Stimulated activated effector memory CD8-positive, alpha-beta T cell treated with anti-CD3 and anti-CD28 coated beads, Interleukin-12 subunit alpha, Interleukin-12 subunit beta, amount 100 ng/mL, for 72 hours (primary cell): ENCODE results near the gene RFLNA.

Experiments
- ATAC-seq: fragments of 150-1000 bp; cut with Tn5 transposase; 2 replicates; pipeline ENCODE4 v1.10.0; 2021
- DNase-seq, 2 donors: peaks; one replicate each; pipeline ENCODE4 v3.0.0; 2021 to 2022; ENCODE audit warnings: low spot score in 2 of 2
- H3K27ac Mint-ChIP-seq: one replicate; pipeline ENCODE4 v1.8.0; 2022; ENCODE audit warnings: mild to moderate bottlenecking, mixed read lengths
- H3K36me3 Mint-ChIP-seq: one replicate; pipeline ENCODE4 v1.8.0; 2022; ENCODE audit warnings: mild to moderate bottlenecking, mixed read lengths
- H3K4me1 Mint-ChIP-seq: one replicate; pipeline ENCODE4 v1.8.0; 2022; ENCODE audit warnings: mixed read lengths
- H3K4me3 Mint-ChIP-seq: one replicate; pipeline ENCODE4 v1.8.0; 2022; ENCODE audit warnings: mild to moderate bottlenecking, mixed read lengths
- H3K9me3 Mint-ChIP-seq: one replicate; pipeline ENCODE4 v1.8.0; 2022; ENCODE audit warnings: mixed read lengths

RFLNA gene

DNA sequence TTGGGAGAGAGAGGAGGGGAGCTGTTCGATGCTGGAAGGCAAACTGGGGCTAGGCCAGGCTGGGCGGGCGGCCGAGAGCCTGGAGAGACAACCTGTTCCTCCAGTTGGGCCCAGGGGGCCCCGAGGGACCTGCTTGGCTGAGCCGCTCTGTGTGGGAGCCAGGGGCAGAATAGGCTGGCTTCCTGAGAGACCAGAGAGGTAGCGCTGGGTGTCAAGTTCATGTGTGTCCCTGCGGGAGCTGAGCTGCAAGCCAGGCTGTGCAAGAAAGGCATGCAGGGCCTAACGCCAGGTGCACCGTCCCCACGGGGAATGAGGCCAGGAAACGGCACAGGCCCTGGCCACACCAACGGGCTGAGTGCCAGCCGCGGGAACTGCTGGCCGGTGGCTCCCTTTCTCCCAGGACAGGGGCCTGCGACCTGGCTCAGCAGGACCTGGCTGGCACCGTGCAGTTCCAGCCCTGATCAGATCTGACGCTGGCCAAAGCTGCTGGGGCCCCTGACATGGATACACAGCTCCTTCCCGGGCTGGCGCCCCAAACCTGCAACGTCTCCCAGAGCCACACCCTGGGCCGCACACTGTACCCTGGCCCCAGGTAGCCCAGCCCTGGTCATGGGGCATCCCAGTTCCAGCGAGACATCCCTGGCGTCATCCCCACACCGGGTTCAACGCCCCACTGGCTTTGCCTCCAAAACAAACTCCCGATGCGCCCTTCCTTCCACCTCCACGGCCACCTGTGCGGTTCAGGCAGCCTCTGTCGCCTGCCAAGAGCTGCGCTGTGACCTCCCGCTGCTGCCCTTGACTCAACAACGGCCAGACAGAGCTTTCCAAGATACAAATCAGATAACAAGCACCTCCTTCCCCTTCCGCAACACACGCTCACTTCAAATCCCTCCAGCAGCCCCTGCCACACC lies 65.0 kb downstream of the RFLNA start:
- Mint-ChIP-seq H3K36me3 (peaks cover 52% of the 10 kb centered on the region), H3K9me3 (no peaks in the 10 kb centered on the region), H3K4me3 (no peak overlapping the region), H3K27ac (peak overlapping the region; percentile 52), H3K4me1 (peaks cover 12% of the 10 kb centered on the region)
- DNase-seq = no peak
- ATAC-seq = no peak

DNA sequence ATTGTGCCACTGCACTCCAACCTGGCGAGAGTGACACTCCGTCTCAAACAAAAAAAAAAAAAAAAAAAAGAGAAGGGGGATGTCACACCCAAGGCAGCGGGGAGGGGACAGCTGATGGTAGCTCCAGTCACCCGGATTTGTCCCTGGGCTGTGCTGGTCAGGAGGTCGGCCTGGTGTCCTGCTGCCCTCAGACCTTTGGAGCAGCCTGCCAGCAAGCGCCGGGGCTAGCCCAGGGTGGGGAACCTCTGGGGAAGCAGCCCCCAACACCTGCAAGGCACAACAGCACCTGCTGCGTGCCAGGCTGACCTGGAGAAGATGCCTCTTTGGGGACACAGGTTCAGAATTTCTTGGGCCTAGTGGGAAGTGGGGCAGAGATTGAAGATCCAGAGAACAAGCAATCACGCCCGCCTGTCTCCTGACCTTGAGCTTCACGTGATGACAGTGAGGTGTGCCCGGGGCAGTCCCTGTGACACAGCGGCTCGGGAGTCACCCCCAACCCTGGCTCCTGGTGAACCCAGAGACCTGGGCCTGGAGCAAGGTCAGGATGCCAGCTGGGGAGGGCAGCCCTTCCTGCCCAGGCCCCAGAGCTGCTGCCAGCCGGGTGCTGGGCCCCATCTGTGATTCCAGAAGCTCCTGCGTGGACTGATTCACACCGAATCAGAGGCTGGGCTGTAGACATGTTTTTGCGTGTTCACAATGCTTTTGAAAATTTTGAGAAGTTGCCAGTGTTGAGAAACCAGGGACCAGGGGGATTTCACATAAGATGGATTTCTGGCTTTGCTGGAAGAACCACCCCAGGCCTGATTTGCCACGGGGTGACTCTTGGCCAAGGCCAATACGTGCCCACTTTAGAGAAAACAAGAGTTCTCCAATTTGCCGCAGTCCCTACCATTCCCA lies 66.4 kb downstream of the RFLNA start:
- no peak for ATAC-seq
- no peaks in the 10 kb centered on the region for H3K9me3 Mint-ChIP-seq
- H3K4me1 Mint-ChIP-seq = peaks cover 18% of the 10 kb centered on the region
- peak overlapping the region; percentile 52 for H3K27ac Mint-ChIP-seq
- H3K36me3 Mint-ChIP-seq = peaks cover 54% of the 10 kb centered on the region
- no peak overlapping the region for H3K4me3 Mint-ChIP-seq
- DNase-seq = no peak

DNA sequence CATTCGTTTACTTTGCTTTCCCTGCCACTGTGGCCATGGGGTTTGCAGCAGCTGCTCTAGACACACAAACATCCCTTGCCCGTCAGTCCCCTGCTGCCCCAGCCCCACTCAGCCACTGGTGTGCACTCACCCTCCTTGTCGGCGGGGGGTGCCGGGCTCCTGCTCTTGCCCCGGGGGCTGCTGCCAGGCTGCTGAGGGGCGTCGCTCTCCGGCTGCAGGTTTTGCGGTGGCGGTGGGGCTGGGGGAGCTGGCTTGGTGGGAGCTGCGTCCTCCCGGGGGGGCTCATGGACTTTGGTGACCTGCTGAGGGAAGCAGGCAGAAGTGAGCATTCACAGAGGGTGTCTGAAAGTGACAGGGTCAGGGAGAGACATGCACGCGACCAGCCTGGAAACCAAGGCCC lies 67.1 kb downstream of the RFLNA start:
- H3K9me3 Mint-ChIP-seq = no peaks in the 10 kb centered on the region
- DNase-seq (no peak), ATAC-seq (no peak)
- peaks cover 52% of the 10 kb centered on the region for H3K36me3 Mint-ChIP-seq
- H3K4me1 Mint-ChIP-seq = peaks cover 18% of the 10 kb centered on the region
- no peak overlapping the region for H3K27ac Mint-ChIP-seq
- H3K4me3 Mint-ChIP-seq = no peak overlapping the region

DNA sequence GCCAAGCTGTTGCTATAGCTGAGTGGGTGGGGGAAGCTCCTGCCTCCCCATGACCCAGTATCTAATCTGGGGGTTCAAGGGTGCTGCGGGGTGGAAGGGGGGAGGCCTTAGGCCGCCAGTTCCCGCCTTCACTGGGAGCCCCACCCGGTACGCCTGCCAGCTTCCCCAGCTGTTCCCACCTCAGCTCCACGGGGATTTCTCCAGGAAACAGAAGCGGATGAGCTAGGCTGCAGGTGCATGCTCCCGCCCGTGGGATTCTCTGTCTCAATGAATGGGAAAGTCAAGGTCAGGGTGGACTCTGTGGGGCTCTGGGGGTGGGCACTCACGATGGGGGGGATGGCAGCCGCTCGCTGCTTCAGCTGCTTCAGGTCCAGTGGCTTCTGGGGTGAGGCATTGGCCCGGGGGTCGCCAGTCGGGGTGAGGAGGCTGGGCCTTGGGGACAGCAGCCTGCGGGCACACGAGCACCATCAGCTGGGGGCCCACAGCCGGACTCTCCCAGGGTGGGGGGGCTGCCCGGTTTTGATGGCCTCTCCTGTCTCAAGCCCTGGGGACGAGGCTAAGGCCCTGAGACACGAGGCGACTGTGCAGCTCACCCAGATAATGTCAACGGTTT lies 68.6 kb downstream of the RFLNA start:
- Mint-ChIP-seq H3K4me3 (no peak overlapping the region), H3K9me3 (no peaks in the 10 kb centered on the region), H3K36me3 (peaks cover 46% of the 10 kb centered on the region), H3K27ac (no peak overlapping the region), H3K4me1 (peaks cover 11% of the 10 kb centered on the region)
- no peak for ATAC-seq
- DNase-seq = no peak

DNA sequence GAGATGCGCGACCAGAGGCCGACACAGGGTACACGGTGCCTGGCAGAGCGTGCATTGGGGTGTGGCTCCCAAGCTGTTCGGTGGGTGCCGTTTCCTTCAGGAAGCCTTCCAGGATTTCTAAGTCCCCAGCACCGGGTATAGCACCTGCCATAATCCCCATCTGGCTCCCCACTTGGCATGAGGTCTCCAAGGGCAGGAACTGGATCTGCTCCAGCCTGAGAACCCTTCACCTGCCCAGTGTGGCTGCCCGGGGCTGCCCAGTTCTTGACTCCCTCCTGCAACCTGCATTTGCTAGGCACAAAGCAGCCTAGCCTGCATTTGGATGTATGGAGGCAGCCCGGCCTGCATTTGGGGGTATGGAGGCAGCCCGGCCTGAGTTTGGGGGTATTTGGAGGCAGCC lies 69.7 kb downstream of the RFLNA start:
- DNase-seq = no peak
- H3K4me1 Mint-ChIP-seq = peaks cover 11% of the 10 kb centered on the region
- H3K36me3 Mint-ChIP-seq = peaks cover 46% of the 10 kb centered on the region
- H3K27ac Mint-ChIP-seq = no peak overlapping the region
- no peak for ATAC-seq
- no peak overlapping the region for H3K4me3 Mint-ChIP-seq
- H3K9me3 Mint-ChIP-seq = no peaks in the 10 kb centered on the region
